A549 (cell line): ENCODE results near the gene SERPINI1.

Source experiments
- BCL3 ChIP-seq: fragments of >200 bp; sonication (Bioruptor Twin); formaldehyde crosslinking; IDR thresholded peaks from 3 replicates; pipeline ENCODE4 v1.6.1; 2016
- CEBPB ChIP-seq, 2 experiments: fragments of >200 bp in 1 of 2; sonication (Bioruptor Twin) in 1 of 2; formaldehyde crosslinking in 1 of 2; IDR thresholded peaks; 2 replicates each; pipeline ENCODE4 v1.6.1; 2012 to 2016
- CTCF ChIP-seq: fragments of >200 bp; sonication (Bioruptor Twin); formaldehyde crosslinking; IDR thresholded peaks from 3 replicates; pipeline ENCODE4 v1.5.1; 2016
- FOSB ChIP-seq: fragments of 250-450 bp; sonication (Bioruptor Pico); IDR thresholded peaks from 2 replicates; pipeline ENCODE4 v1.5.0; 2020; ENCODE audit warnings: mild to moderate bottlenecking, moderate library complexity
- HMGXB4 ChIP-seq: fragments of 250-450 bp; sonication (Bioruptor Pico); IDR thresholded peaks from 2 replicates; pipeline ENCODE4 v1.5.0; 2021; ENCODE audit warnings: mild to moderate bottlenecking, moderate library complexity, borderline replicate concordance
- MAX ChIP-seq: IDR thresholded peaks from 2 replicates; pipeline ENCODE4 v1.6.1; 2012
- POLR2A ChIP-seq: IDR thresholded peaks from 2 replicates; pipeline ENCODE4 v1.6.1; 2012; ENCODE audit warnings: mild to moderate bottlenecking, low read length
- REST ChIP-seq: fragments of 200-600 bp; sonication (generic); IDR thresholded peaks from 2 replicates; pipeline ENCODE4 v1.6.1; 2016; ENCODE audit warnings: antibody characterized with exemption, mild to moderate bottlenecking, moderate library complexity

- TF ChIP-seq CTCF = no peak
- TF ChIP-seq MAX = no peak
- TF ChIP-seq POLR2A = no peak
- no peak for TF ChIP-seq CEBPB (IDR thresholded peaks at IDR 0.05)
- no peak for TF ChIP-seq BCL3
- no peak for TF ChIP-seq HMGXB4 (CRISPR knock-in tag)
- no peak for TF ChIP-seq FOSB (CRISPR knock-in tag)
- no peak for TF ChIP-seq REST
These were observed 25.8 kb downstream of the SERPINI1 start for GRCh38 chr3:167761302-167761701.
